IMR-90 (cell line): Measurements from ENCODE around the gene MARK4. TPM values are rescaled to one million over a fixed set of nuclear protein-coding genes. Genes with fewer than 3 reads are reported as not detected.
A peak's percentile ranks its signal among the peaks of the same experiment; 100 is the strongest.

Experiments used
- ATAC-seq: fragments of 200-7000 bp; cut with Tn5 transposase; 2 replicates; pipeline ENCODE4 v1.9.1; 2020; ENCODE audit warnings: low read depth, mild to moderate bottlenecking, moderate library complexity
- BruUV-seq: library from RNA; stranded (reverse); fragments of 400-500 nt; replicated peaks from 2 replicates; lab custom pipeline; 2021; lab: Mats Ljungman, UMichigan
- CTCF ChIA-PET: fragments of 300-600 bp; formaldehyde crosslinking; extraction: SDS; loops from one replicate; lab custom pipeline; 2021; ENCODE audit warnings: antibody characterized with exemption; lab: Yijun Ruan, JAX
- POLR2A ChIA-PET: fragments of 300-600 bp; sonication (Branson Sonifier 250); formaldehyde crosslinking; loops from one replicate; lab custom pipeline; 2022; ENCODE audit warnings: antibody characterized with exemption; ENCODE audit not compliant: unreplicated experiment; lab: Charles Lee
- DNase-seq: peaks from one replicate; pipeline ENCODE4 v3.0.0; 2013
- H2AFZ ChIP-seq: replicated peaks from 2 replicates; pipeline ENCODE3; 2013; ENCODE audit warnings: low read length, mild to moderate bottlenecking; ENCODE audit not compliant: poor library complexity
- H2AK5ac ChIP-seq: 2 replicates; pipeline ENCODE4 v1.6.1; 2013; ENCODE audit warnings: low read depth, low read length, inconsistent platforms
- H2AK9ac ChIP-seq: replicated peaks from 2 replicates; pipeline ENCODE3; 2013; ENCODE audit warnings: mild to moderate bottlenecking, low read depth, low read length, moderate library complexity; ENCODE audit not compliant: poor library complexity
- H2BK120ac ChIP-seq: 2 replicates; pipeline ENCODE4 v1.6.1; 2013; ENCODE audit warnings: low read depth, low read length, inconsistent platforms
- H2BK15ac ChIP-seq: 3 replicates; pipeline ENCODE4 v1.6.1; 2013; ENCODE audit warnings: low read depth, low read length, inconsistent platforms
- H2BK20ac ChIP-seq: 2 replicates; pipeline ENCODE4 v1.6.1; 2013; ENCODE audit warnings: low read depth, mild to moderate bottlenecking, inconsistent platforms, low read length, moderate library complexity
- H2BK5ac ChIP-seq: 2 replicates; pipeline ENCODE4 v1.6.1; 2013; ENCODE audit warnings: mild to moderate bottlenecking, low read depth, low read length, inconsistent platforms; ENCODE audit not compliant: poor library complexity, severe bottlenecking
- H3K14ac ChIP-seq: replicated peaks from 2 replicates; pipeline ENCODE4 v1.6.1; 2013; ENCODE audit warnings: low read depth, low read length, inconsistent platforms
- H3K18ac ChIP-seq: 2 replicates; pipeline ENCODE4 v1.6.1; 2013; ENCODE audit warnings: low read depth, low read length, control low read depth
- H3K23ac ChIP-seq: 2 replicates; pipeline ENCODE4 v1.6.1; 2013; ENCODE audit warnings: low read depth, low read length, inconsistent platforms
- H3K27ac ChIP-seq: 2 replicates; pipeline ENCODE4 v1.5.1; 2013; ENCODE audit warnings: mild to moderate bottlenecking, control low read depth, low read length; ENCODE audit not compliant: insufficient read depth
- H3K27me3 ChIP-seq: 2 replicates; pipeline ENCODE4 v1.6.1; 2013; ENCODE audit warnings: low read length; ENCODE audit not compliant: control insufficient read depth, insufficient read depth
- H3K36me3 ChIP-seq: 2 replicates; pipeline ENCODE4 v1.6.1; 2013; ENCODE audit warnings: low read length, mixed read lengths; ENCODE audit not compliant: control insufficient read depth, insufficient read depth
- H3K4ac ChIP-seq: 2 replicates; pipeline ENCODE4 v1.6.1; 2013; ENCODE audit warnings: low read depth, low read length, inconsistent platforms
- H3K4me1 ChIP-seq: 2 replicates; pipeline ENCODE4 v1.6.1; 2013; ENCODE audit warnings: low read length, mixed read lengths; ENCODE audit not compliant: control insufficient read depth, insufficient read depth
- H3K4me2 ChIP-seq: 2 replicates; pipeline ENCODE4 v1.6.1; 2013; ENCODE audit warnings: low read depth, mild to moderate bottlenecking, control low read depth, low read length, moderate library complexity
- H3K4me3 ChIP-seq: 2 replicates; pipeline ENCODE4 v1.5.1; 2013; ENCODE audit warnings: low read depth, mild to moderate bottlenecking, control low read depth, low read length, moderate library complexity; ENCODE audit not compliant: insufficient read depth
- H3K56ac ChIP-seq: 2 replicates; pipeline ENCODE4 v1.6.1; 2013; ENCODE audit warnings: low read length, inconsistent platforms; ENCODE audit not compliant: insufficient read depth; ENCODE audit errors: extremely low read depth
- H3K79me1 ChIP-seq, 2 experiments: 2 replicates each; pipeline ENCODE4 v1.6.1; 2013; ENCODE audit warnings: low read length in 2 of 2, inconsistent platforms in 1 of 2, low read depth in 1 of 2
- H3K9ac ChIP-seq: 2 replicates; pipeline ENCODE4 v1.6.1; 2013; ENCODE audit warnings: low read depth, low read length, control low read depth
- H3K9me1 ChIP-seq: 2 replicates; pipeline ENCODE4 v1.6.1; 2013; ENCODE audit warnings: low read length, inconsistent platforms; ENCODE audit not compliant: insufficient read depth
- H3K9me3 ChIP-seq: 2 replicates; pipeline ENCODE4 v1.6.1; 2013; ENCODE audit warnings: low read length; ENCODE audit not compliant: control insufficient read depth, insufficient read depth
- H4K20me1 ChIP-seq: 2 replicates; pipeline ENCODE4 v1.6.1; 2013; ENCODE audit warnings: low read length, inconsistent platforms; ENCODE audit not compliant: insufficient read depth
- H4K5ac ChIP-seq: 2 replicates; pipeline ENCODE4 v1.6.1; 2013; ENCODE audit warnings: mild to moderate bottlenecking, low read depth, low read length, control low read depth
- H4K8ac ChIP-seq, 2 experiments: 2 replicates each; pipeline ENCODE4 v1.6.1; 2013; ENCODE audit warnings: low read depth in 2 of 2, low read length in 2 of 2, control low read depth in 1 of 2, inconsistent platforms in 1 of 2
- H4K91ac ChIP-seq: 2 replicates; pipeline ENCODE4 v1.6.1; 2013; ENCODE audit warnings: low read depth, low read length, inconsistent platforms; ENCODE audit not compliant: insufficient read depth
- CEBPB ChIP-seq: IDR thresholded peaks from 2 replicates; pipeline ENCODE4 v1.6.1; 2012; ENCODE audit warnings: low read depth, low read length, improper control_type of control experiment
- CHD1 ChIP-seq: IDR thresholded peaks from 2 replicates; pipeline ENCODE4 v1.6.1; 2012; ENCODE audit warnings: low read depth, low read length, improper control_type of control experiment
- FOS ChIP-seq: fragments of 150-350 bp; IDR thresholded peaks from 2 replicates; pipeline ENCODE4 v1.6.1; 2016; ENCODE audit warnings: low read depth, low read length
- MXI1 ChIP-seq: IDR thresholded peaks from 2 replicates; pipeline ENCODE4 v1.6.1; 2012; ENCODE audit warnings: low read depth, mild to moderate bottlenecking, low read length, moderate library complexity, borderline replicate concordance
- RAD21 ChIP-seq: IDR thresholded peaks from 2 replicates; pipeline ENCODE4 v1.6.1; 2012; ENCODE audit warnings: low read length, improper control_type of control experiment
- RCOR1 ChIP-seq: IDR thresholded peaks from 2 replicates; pipeline ENCODE4 v1.6.1; 2012; ENCODE audit warnings: mild to moderate bottlenecking, low read length, improper control_type of control experiment; ENCODE audit not compliant: insufficient replicate concordance
- SMC3 ChIP-seq: fragments of 150-350 bp; IDR thresholded peaks from 2 replicates; pipeline ENCODE4 v1.6.1; 2016; ENCODE audit warnings: low read depth, mild to moderate bottlenecking, antibody characterized with exemption, low read length, moderate library complexity
- WGBS, 2 experiments: methylation state at CpG; one replicate each; pipeline versions ENCODE4 v1.1.5 to v1.1.7; 2013; ENCODE audit warnings: missing lambda C conversion rate in 2 of 2; ENCODE audit not compliant: insufficient read length in 1 of 2; ENCODE audit errors: extremely low coverage in 2 of 2; 5-methylcytosine and 5-hydroxymethylcytosine counted together
- dilution Hi-C: fragments of 300-500 bp; cut with HindIII; formaldehyde crosslinking; loops from one replicate; pipeline ENCODE4 v1.14.3; 2018; ENCODE audit warnings: low sequenced_read_pairs; ENCODE audit not compliant: unreplicated experiment
- in situ Hi-C: fragments of 300-500 bp; cut with MboI; formaldehyde crosslinking; loops from 3 replicates; pipeline ENCODE4 v1.14.3; 2019; ENCODE audit warnings: low sequenced_read_pairs, inconsistent platforms, mixed read lengths
- intact Hi-C: fragments of 100-400 bp; cut with micrococcal nuclease; formaldehyde crosslinking; loops from 2 replicates; pipeline ENCODE4 v1.10.0; 2022
- polyA plus RNA-seq, 3 experiments: library from polyadenylated mRNA; depleted of rRNA; stranded (reverse); fragments of >200 nt; gene quantifications; 2 replicates each; pipeline ENCODE4 v1.2.3, GENCODE V29; 2012; ENCODE audit warnings: low replicate concordance in 1 of 3
- total RNA-seq: library from RNA; depleted of rRNA; stranded (reverse); fragments of >200 nt; gene quantifications from 2 replicates; pipeline ENCODE4 v1.2.3, GENCODE V29; 2012
- TF ChIP-seq, protein P1 (sequence below): conservative IDR thresholded peaks from 2 replicates; pipeline ENCODE4 v1.5.1; 2012; ENCODE audit warnings: mild to moderate bottlenecking, low read depth, low read length, improper control_type of control experiment
- TF ChIP-seq, protein P2 (sequence below): fragments of 150-350 bp; IDR thresholded peaks from 2 replicates; pipeline ENCODE4 v1.6.1; 2016; ENCODE audit warnings: low read depth, mild to moderate bottlenecking, low read length, moderate library complexity, borderline replicate concordance

The MARK4 gene
- total and polyA plus RNA-seq, 2 of the 4 experiments (the other 2 are of a cell fraction) = 11.3 to 20.7 TPM

DNA sequence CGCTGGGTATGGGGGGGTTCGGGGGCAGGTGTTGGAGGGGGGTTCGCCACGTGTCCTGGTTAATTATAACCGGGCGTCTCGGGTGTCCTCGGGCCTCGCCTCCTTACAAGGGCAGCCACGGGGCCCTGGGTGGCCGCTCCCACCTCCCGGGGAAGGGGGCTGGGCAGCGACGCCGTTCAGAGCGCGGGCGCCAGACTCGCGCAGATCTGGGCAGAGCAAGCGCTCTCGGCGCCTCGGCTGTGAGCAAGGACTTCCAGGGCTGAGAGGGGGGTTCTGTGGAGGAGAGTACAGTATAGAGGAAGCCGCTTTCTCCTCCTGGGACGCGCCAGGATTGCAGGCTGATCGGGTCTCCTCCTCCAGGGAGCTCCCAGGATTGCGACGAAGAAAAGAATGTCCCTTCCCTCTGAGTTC is 72.6 kb downstream of the MARK4 start:
- in situ Hi-C loops = no loop called here
- Histone ChIP-seq H2BK120ac (peak overlapping the region; percentile 19; the same call in 1 of the 2 replicates), H4K5ac (no peak overlapping the region), H3K4me1 (no peaks in the 10 kb centered on the region; the same call in 1 of the 2 replicates), H3K9me3 (no peaks in the 10 kb centered on the region), H2BK5ac (no peak overlapping the region), H3K23ac (peak overlapping the region; percentile 82), H3K27me3 (peaks cover 20% of the 10 kb centered on the region; the same call in 1 of the 2 replicates), H2AFZ (peak overlapping the region; percentile 87), H3K9me1 (no peaks in the 10 kb centered on the region), H3K14ac (peak overlapping the region; percentile 63), H3K9ac (no peak overlapping the region), H3K4ac (peak overlapping the region; percentile 48; the same call in 1 of the 2 replicates), H2AK5ac (no peak overlapping the region), H3K18ac (no peak overlapping the region), H3K56ac (no peak overlapping the region), H2BK15ac (no peak overlapping the region), H2BK20ac (no peak overlapping the region), H3K4me2 (peak overlapping the region; percentile 49), H3K27ac (no peak overlapping the region), H3K36me3 (no peaks in the 10 kb centered on the region), H3K4me3 (peak overlapping the region; percentile 22), H2AK9ac (peak overlapping the region; percentile 85), H3K79me1 (no peaks in the 10 kb centered on the region), H4K20me1 (no peaks in the 10 kb centered on the region), H4K91ac (no peak overlapping the region), H4K8ac (peak overlapping the region in 1 of 2 experiments; percentile 41; a peak in 1 of 4 replicates)
- intact Hi-C loops = no loop called here
- no TSS peak for BruUV-seq
- TF ChIP-seq, protein P1, sequence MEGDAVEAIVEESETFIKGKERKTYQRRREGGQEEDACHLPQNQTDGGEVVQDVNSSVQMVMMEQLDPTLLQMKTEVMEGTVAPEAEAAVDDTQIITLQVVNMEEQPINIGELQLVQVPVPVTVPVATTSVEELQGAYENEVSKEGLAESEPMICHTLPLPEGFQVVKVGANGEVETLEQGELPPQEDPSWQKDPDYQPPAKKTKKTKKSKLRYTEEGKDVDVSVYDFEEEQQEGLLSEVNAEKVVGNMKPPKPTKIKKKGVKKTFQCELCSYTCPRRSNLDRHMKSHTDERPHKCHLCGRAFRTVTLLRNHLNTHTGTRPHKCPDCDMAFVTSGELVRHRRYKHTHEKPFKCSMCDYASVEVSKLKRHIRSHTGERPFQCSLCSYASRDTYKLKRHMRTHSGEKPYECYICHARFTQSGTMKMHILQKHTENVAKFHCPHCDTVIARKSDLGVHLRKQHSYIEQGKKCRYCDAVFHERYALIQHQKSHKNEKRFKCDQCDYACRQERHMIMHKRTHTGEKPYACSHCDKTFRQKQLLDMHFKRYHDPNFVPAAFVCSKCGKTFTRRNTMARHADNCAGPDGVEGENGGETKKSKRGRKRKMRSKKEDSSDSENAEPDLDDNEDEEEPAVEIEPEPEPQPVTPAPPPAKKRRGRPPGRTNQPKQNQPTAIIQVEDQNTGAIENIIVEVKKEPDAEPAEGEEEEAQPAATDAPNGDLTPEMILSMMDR = no peak
- TF ChIP-seq RCOR1 (no peak), RAD21 (no peak), MXI1 (no peak), FOS (no peak), CEBPB (no peak), CHD1 (no peak), SMC3 (no peak)
- TF ChIP-seq, protein P2, sequence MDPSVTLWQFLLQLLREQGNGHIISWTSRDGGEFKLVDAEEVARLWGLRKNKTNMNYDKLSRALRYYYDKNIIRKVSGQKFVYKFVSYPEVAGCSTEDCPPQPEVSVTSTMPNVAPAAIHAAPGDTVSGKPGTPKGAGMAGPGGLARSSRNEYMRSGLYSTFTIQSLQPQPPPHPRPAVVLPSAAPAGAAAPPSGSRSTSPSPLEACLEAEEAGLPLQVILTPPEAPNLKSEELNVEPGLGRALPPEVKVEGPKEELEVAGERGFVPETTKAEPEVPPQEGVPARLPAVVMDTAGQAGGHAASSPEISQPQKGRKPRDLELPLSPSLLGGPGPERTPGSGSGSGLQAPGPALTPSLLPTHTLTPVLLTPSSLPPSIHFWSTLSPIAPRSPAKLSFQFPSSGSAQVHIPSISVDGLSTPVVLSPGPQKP = no peak
- ATAC-seq = peak; percentile 55
- DNase-seq = no peak
- dilution Hi-C loops = no loop called here
- ChIA-PET POLR2A (no interaction called here), CTCF (no interaction called here)
- 3% methylated on average over 13 of the region's 30 CpGs; no CpG with 5 or more reads in 1 of the 2 experiments for WGBS, 2 experiments
